ENCODE data around the gene CYTH2. TPM values are rescaled to one million over a fixed set of nuclear protein-coding genes. Genes with fewer than 3 reads are reported as not detected.

Gene CYTH2
- total and polyA plus RNA-seq, 9 of the 15 experiments (the other 6 are each of a cell fraction or from before 2014, with no cell fraction given) = 1.8 to 45.2 (median 23.8) TPM

GRCh38 chr19:48461982-48462655 is 7.0 kb upstream of the CYTH2 start (continued):
- TF ChIP-seq MBD1 (CRISPR knock-in tag; IDR thresholded peaks at IDR 0.05) (no peak), TOE1 (IDR thresholded peaks at IDR 0.05; ENCODE audit: borderline replicate concordance) (no peak), TOE1 (CRISPR knock-in tag; IDR thresholded peaks at IDR 0.05; ENCODE audit: borderline replicate concordance, low read depth) (no peak), CEBPG (CRISPR knock-in tag; IDR thresholded peaks at IDR 0.05) (no peak), CEBPG (tag; conservative IDR thresholded peaks at IDR 0.05 in 1 of 2, IDR thresholded peaks at IDR 0.05 in 1 of 2) (no peak), CTBP1 (IDR thresholded peaks at IDR 0.05; ENCODE audit: borderline replicate concordance) (no peak), SMARCE1 (IDR thresholded peaks at IDR 0.05) (no peak), CREM (IDR thresholded peaks at IDR 0.05; ENCODE audit: low read depth) (no peak), POLR2A (conservative IDR thresholded peaks at IDR 0.05) (peak; percentile 59), RFX1 (IDR thresholded peaks at IDR 0.05) (no peak), POLR2AphosphoS5 (IDR thresholded peaks at IDR 0.05; ENCODE audit: control insufficient read depth, insufficient read depth, low read depth, low read length) (no peak; the same call in 1 of the 2 replicates), POLR2H (tag; IDR thresholded peaks at IDR 0.05; ENCODE audit: low read depth) (no peak), E2F3 (CRISPR knock-in tag; IDR thresholded peaks at IDR 0.05) (no peak), CBX3 (IDR thresholded peaks at IDR 0.05; ENCODE audit: borderline replicate concordance in 1 of 2, low read length in 2 of 2) (0 out of 3 replicates have a peak, but pooled peaks of 1 of the 2 experiments have one; percentile 8), KLF1 (tag; IDR thresholded peaks at IDR 0.05) (no peak), NUFIP1 (IDR thresholded peaks at IDR 0.05; ENCODE audit: partially characterized antibody) (no peak), VEZF1 (CRISPR knock-in tag; IDR thresholded peaks at IDR 0.05) (no peak), CEBPZ (IDR thresholded peaks at IDR 0.05; ENCODE audit: borderline replicate concordance, low read depth, low read length) (no peak), MAFG (tag; conservative IDR thresholded peaks at IDR 0.05) (no peak), FOXK2 (conservative IDR thresholded peaks at IDR 0.05 in 1 of 2, IDR thresholded peaks at IDR 0.05 in 1 of 2; ENCODE audit: low read depth in 2 of 2) (no peak), CSDE1 (IDR thresholded peaks at IDR 0.05) (no peak)

All from K562 (cell line).